Measurements from ENCODE around the gene SHISA6.

Gene SHISA6

DNA sequence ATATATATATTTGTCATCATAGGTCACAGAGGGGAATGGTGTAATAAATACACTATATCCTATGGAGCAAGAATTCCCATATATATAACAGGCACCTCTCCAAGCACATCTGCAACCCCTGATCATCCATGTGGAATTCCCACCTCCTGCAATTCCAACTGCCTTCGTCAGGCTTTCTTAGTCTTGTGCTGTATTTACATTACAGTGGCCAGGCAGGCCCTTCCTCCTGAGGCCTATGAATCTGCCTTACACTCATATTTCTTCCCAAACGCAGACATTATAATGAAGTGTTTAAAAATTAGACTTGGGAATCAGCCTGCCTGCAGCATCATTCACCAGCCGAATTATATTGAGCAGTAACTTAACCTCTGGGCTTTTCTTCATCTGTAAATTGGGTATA, 338.0 kb downstream of the SHISA6 start:
- H3K79me2 ChIP-seq (ENCODE audit: insufficient read depth, low read depth): no peaks in the 10 kb centered on the region
- no peak overlapping the region for H2AFZ ChIP-seq (ENCODE audit: low read depth)
- no peak overlapping the region for H3K9ac ChIP-seq
- H3K27me3 ChIP-seq (ENCODE audit: insufficient read depth, low read depth): no peaks in the 10 kb centered on the region
- no peak overlapping the region for H3K4me3 ChIP-seq (IDR thresholded peaks at IDR 0.05; ENCODE audit: insufficient read depth, low read depth, low read length)
- H3K4me1 ChIP-seq (ENCODE audit: low read depth, poor library complexity, severe bottlenecking): no peaks in the 10 kb centered on the region
- TF ChIP-seq CTCF (conservative IDR thresholded peaks at IDR 0.05; ENCODE audit: low read depth, low read length): no peak
- no peak overlapping the region for H3K27ac ChIP-seq
- no peak overlapping the region for H3K4me2 ChIP-seq
- no peaks in the 10 kb centered on the region for H3K36me3 ChIP-seq (ENCODE audit: insufficient read depth)
- H4K20me1 ChIP-seq (ENCODE audit: insufficient read depth): no peaks in the 10 kb centered on the region

GRCh38 chr17:11580677-11581076, 339.7 kb downstream of the SHISA6 start:
- H3K4me3 ChIP-seq (IDR thresholded peaks at IDR 0.05; ENCODE audit: insufficient read depth, low read depth, low read length): no peak overlapping the region
- H2AFZ ChIP-seq (ENCODE audit: low read depth): no peak overlapping the region
- H3K27ac ChIP-seq: no peak overlapping the region
- H3K9ac ChIP-seq: no peak overlapping the region
- H3K79me2 ChIP-seq (ENCODE audit: insufficient read depth, low read depth): no peaks in the 10 kb centered on the region
- H3K4me1 ChIP-seq (ENCODE audit: low read depth, poor library complexity, severe bottlenecking): no peaks in the 10 kb centered on the region
- no peaks in the 10 kb centered on the region for H4K20me1 ChIP-seq (ENCODE audit: insufficient read depth)
- H3K36me3 ChIP-seq (ENCODE audit: insufficient read depth): no peaks in the 10 kb centered on the region
- no peak overlapping the region for H3K4me2 ChIP-seq
- no peak for TF ChIP-seq CTCF (conservative IDR thresholded peaks at IDR 0.05; ENCODE audit: low read depth, low read length)
- no peaks in the 10 kb centered on the region for H3K27me3 ChIP-seq (ENCODE audit: insufficient read depth, low read depth)

DNA sequence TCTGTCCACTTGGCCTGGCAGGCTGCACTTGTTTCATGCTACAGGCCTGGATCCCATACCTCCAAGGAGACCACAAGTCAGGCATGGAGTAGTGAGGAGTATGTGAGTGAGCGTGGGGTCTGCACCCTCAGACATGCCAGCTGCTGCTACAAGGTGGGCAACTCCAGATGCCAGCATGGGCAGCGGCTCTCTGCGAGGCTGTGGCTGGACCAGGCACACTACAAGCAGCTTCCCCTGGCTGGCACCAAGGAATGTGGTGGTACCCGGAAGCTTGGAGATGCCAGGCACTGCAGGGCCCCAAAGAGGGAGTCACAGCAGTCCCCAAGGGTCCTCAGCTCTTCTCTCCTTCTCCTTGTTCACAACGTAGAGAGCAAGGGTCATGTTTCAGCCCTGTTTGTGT, 341.2 kb downstream of the SHISA6 start:
- Histone ChIP-seq H3K27me3 (ENCODE audit: insufficient read depth, low read depth) (no peaks in the 10 kb centered on the region), H2AFZ (ENCODE audit: low read depth) (no peak overlapping the region), H3K27ac (no peak overlapping the region), H3K4me2 (no peak overlapping the region), H3K4me3 (IDR thresholded peaks at IDR 0.05; ENCODE audit: insufficient read depth, low read depth, low read length) (no peak overlapping the region), H4K20me1 (ENCODE audit: insufficient read depth) (no peaks in the 10 kb centered on the region), H3K36me3 (ENCODE audit: insufficient read depth) (no peaks in the 10 kb centered on the region), H3K4me1 (ENCODE audit: low read depth, poor library complexity, severe bottlenecking) (no peaks in the 10 kb centered on the region), H3K9ac (no peak overlapping the region), H3K79me2 (ENCODE audit: insufficient read depth, low read depth) (no peaks in the 10 kb centered on the region)
- TF ChIP-seq CTCF (conservative IDR thresholded peaks at IDR 0.05; ENCODE audit: low read depth, low read length): no peak

DNA sequence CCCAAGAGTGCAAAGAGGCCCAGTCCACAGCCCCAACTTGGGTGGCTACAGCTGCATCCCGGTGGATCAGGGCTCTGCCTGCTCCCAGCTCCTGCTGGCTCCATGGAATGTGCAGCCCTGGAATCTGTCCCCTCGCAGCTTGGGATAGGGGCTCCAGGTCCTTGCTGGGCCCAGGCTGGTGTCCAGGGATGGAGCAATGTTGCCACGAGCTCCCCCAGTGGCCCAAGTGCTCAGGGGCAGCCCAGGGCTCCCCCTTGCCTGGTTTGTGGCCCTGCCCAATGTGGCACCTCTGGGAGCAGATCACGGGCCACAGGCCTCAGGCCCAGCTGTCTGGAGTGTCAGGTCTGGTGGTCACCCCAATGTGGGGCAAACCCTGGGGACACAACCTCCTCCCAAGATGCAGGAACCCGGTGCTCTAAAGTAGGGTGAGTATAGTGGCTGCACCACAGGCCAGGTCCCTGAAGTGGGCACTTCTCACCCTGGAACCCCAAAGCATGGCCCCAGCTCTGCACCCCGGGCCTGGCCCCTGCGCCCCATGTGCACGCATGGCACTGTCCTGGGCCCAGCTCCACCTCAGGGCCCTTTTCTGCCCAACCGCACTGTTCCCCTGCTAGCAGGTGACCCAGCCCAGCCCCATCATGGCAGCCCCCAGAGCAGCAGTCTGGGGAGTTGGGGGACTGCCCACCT, 342.4 kb downstream of the SHISA6 start:
- H4K20me1 ChIP-seq (ENCODE audit: insufficient read depth): no peaks in the 10 kb centered on the region
- no peaks in the 10 kb centered on the region for H3K36me3 ChIP-seq (ENCODE audit: insufficient read depth)
- no peak overlapping the region for H3K9ac ChIP-seq
- H3K27me3 ChIP-seq (ENCODE audit: insufficient read depth, low read depth): no peaks in the 10 kb centered on the region
- no peak for TF ChIP-seq CTCF (conservative IDR thresholded peaks at IDR 0.05; ENCODE audit: low read depth, low read length)
- H2AFZ ChIP-seq (ENCODE audit: low read depth): no peak overlapping the region
- H3K4me2 ChIP-seq: no peak overlapping the region
- H3K79me2 ChIP-seq (ENCODE audit: insufficient read depth, low read depth): no peaks in the 10 kb centered on the region
- H3K4me3 ChIP-seq (IDR thresholded peaks at IDR 0.05; ENCODE audit: insufficient read depth, low read depth, low read length): no peak overlapping the region
- no peak overlapping the region for H3K27ac ChIP-seq
- no peaks in the 10 kb centered on the region for H3K4me1 ChIP-seq (ENCODE audit: low read depth, poor library complexity, severe bottlenecking)
